GM18870 (cell line): ENCODE measurements around the gene TAOK1.

Experiments
- ATAC-seq: cut with Tn5 transposase; IDR thresholded peaks from one replicate; pipeline ENCODE4 v1.9.1; 2021; ENCODE audit warnings: moderate library complexity; ENCODE audit not compliant: unreplicated experiment

Gene TAOK1

GRCh38 chr17:29568331-29569244 is 178.4 kb downstream of the TAOK1 start, which contains the start of gene TP53I13:
Gene TP53I13, plus strand, starts transcription at chr17:29568701. Its CDS starts 58 bp downstream, at chr17:29568759.
- ATAC-seq, result no peak

- ATAC-seq, result no peak
These were observed 179.2 kb downstream of the TAOK1 start for GRCh38 chr17:29569245-29569950.

GRCh38 chr17:29570521-29570920 is 180.4 kb downstream of the TAOK1 start:
- no peak for ATAC-seq

GRCh38 chr17:29571486-29571882 is 181.3 kb downstream of the TAOK1 start:
- no peak for ATAC-seq

GRCh38 chr17:29571883-29572681 is 181.9 kb downstream of the TAOK1 start:
- no peak for ATAC-seq

GRCh38 chr17:29572691-29573557 is 182.8 kb downstream of the TAOK1 start:
- ATAC-seq, result no peak

- no peak for ATAC-seq
These were observed 183.4 kb downstream of the TAOK1 start for GRCh38 chr17:29573558-29573869.

GRCh38 chr17:29573871-29574731 is 183.9 kb downstream of the TAOK1 start:
- no peak for ATAC-seq

GRCh38 chr17:29574732-29575510 is 184.8 kb downstream of the TAOK1 start:
- no peak for ATAC-seq

GRCh38 chr17:29575511-29576213 is 185.5 kb downstream of the TAOK1 start:
- ATAC-seq, result no peak

GRCh38 chr17:29576214-29577000 is 186.2 kb downstream of the TAOK1 start:
- ATAC-seq, result no peak

GRCh38 chr17:29577001-29577370 is 186.8 kb downstream of the TAOK1 start:
- ATAC-seq, result no peak

- ATAC-seq, result no peak
These were observed 187.4 kb downstream of the TAOK1 start for GRCh38 chr17:29577385-29578211.

- no peak for ATAC-seq
These were observed 188.7 kb downstream of the TAOK1 start for GRCh38 chr17:29578626-29579485.
